GM12874 (cell line): ENCODE results near the gene PGLYRP2.

Source experiments
- CTCF ChIP-seq: IDR thresholded peaks from 2 replicates; pipeline ENCODE4 v1.5.1; 2011; ENCODE audit warnings: low read depth, mild to moderate bottlenecking, control low read depth, low read length, moderate library complexity; ENCODE audit not compliant: insufficient read depth

PGLYRP2 gene

GRCh38 chr19:15456441-15456840, 22.9 kb downstream of the PGLYRP2 start:
- no peak for TF ChIP-seq CTCF

- no peak for TF ChIP-seq CTCF
These were observed 23.3 kb downstream of the PGLYRP2 start for GRCh38 chr19:15455996-15456395.

GRCh38 chr19:15453906-15454860, 25.1 kb downstream of the PGLYRP2 start:
- TF ChIP-seq CTCF = no peak

GRCh38 chr19:15453091-15453578, 26.2 kb downstream of the PGLYRP2 start:
- no peak for TF ChIP-seq CTCF

GRCh38 chr19:15452111-15453047, 26.9 kb downstream of the PGLYRP2 start:
- TF ChIP-seq CTCF = no peak

GRCh38 chr19:15450528-15450890, 28.8 kb downstream of the PGLYRP2 start:
- TF ChIP-seq CTCF = no peak
